H1 (cell line): ENCODE measurements around the gene TTC33. TPM values are rescaled to one million over a fixed set of nuclear protein-coding genes. Genes with fewer than 3 reads are reported as not detected.

Experiments
- CTCF ChIA-PET: fragments of 300-600 bp; sonication (Branson Sonifier 250); formaldehyde crosslinking; loops from one replicate; lab custom pipeline; 2021; ENCODE audit not compliant: partially characterized antibody; lab: Charles Lee
- POLR2A ChIA-PET: fragments of 300-600 bp; sonication (Branson Sonifier 250); formaldehyde crosslinking; loops from one replicate; lab custom pipeline; 2021; ENCODE audit warnings: inconsistent platforms; ENCODE audit not compliant: partially characterized antibody; lab: Charles Lee
- DNase-seq, 2 experiments: peaks; one replicate each; pipeline versions ENCODE4 v3.0.0 to v3.0.0-alpha.2; 2010 to 2022; ENCODE audit warnings: low spot score in 2 of 2, low read depth in 1 of 2, mixed read lengths in 1 of 2
- FAIRE-seq: peaks from 2 replicates; lab custom pipeline; 2011; peaks lifted over from hg19 to GRCh38; lab: Jason Lieb, UNC
- H2AFZ ChIP-seq: 2 replicates; pipeline ENCODE4 v1.8.1; 2012; ENCODE audit warnings: low read length, inconsistent platforms
- H2AK5ac ChIP-seq: 2 replicates; pipeline ENCODE4 v1.6.1; 2013; ENCODE audit warnings: low read depth, low read length
- H2BK120ac ChIP-seq: replicated peaks from 2 replicates; pipeline ENCODE3; 2013; ENCODE audit warnings: low read depth, low read length, inconsistent platforms
- H2BK12ac ChIP-seq: 2 replicates; pipeline ENCODE4 v1.6.1; 2013; ENCODE audit warnings: low read depth, low read length
- H2BK15ac ChIP-seq: 2 replicates; pipeline ENCODE4 v1.6.1; 2013; ENCODE audit warnings: low read length
- H2BK20ac ChIP-seq: 2 replicates; pipeline ENCODE4 v1.6.1; 2013; ENCODE audit warnings: low read length
- H2BK5ac ChIP-seq: 2 replicates; pipeline ENCODE4 v1.6.1; 2013; ENCODE audit warnings: low read depth, low read length
- H3K14ac ChIP-seq: 2 replicates; pipeline ENCODE4 v1.6.1; 2013; ENCODE audit warnings: inconsistent platforms; ENCODE audit not compliant: insufficient read length
- H3K18ac ChIP-seq: 2 replicates; pipeline ENCODE4 v1.6.1; 2013; ENCODE audit warnings: low read length; ENCODE audit errors: extremely low read depth
- H3K23ac ChIP-seq: 2 replicates; pipeline ENCODE4 v1.6.1; 2013; ENCODE audit warnings: inconsistent platforms; ENCODE audit not compliant: insufficient read length
- H3K23me2 ChIP-seq: 2 replicates; pipeline ENCODE4 v1.6.1; 2013; ENCODE audit warnings: low read depth, low read length
- H3K27ac ChIP-seq: 2 replicates; pipeline ENCODE4 v1.6.1; 2011; ENCODE audit warnings: low read depth, low read length, inconsistent platforms
- H3K27me3 ChIP-seq, 4 experiments: replicated peaks in 1 of 4; 1 replicate in 1 of 4; 2 replicates in 3 of 4; pipeline versions ENCODE4 v1.6.1 to v1.8.1; 2011 to 2013; ENCODE audit warnings: low read length in 3 of 4, mild to moderate bottlenecking in 3 of 4, inconsistent platforms in 2 of 4, mixed read lengths in 2 of 4, moderate library complexity in 1 of 4; ENCODE audit not compliant: control insufficient read depth in 3 of 4, insufficient read depth in 3 of 4; ENCODE audit errors: extremely low read depth in 1 of 4
- H3K36me3 ChIP-seq, 4 experiments: 2 replicates each; pipeline versions ENCODE4 v1.6.1 to v1.8.1; 2011 to 2013; ENCODE audit warnings: mild to moderate bottlenecking in 4 of 4, low read length in 3 of 4, moderate library complexity in 2 of 4, control low read depth in 1 of 4, inconsistent platforms in 1 of 4; ENCODE audit not compliant: insufficient read depth in 4 of 4, control insufficient read depth in 2 of 4
- H3K4ac ChIP-seq: replicated peaks from 2 replicates; pipeline ENCODE3; 2013; ENCODE audit warnings: low read length, low read depth, mixed read lengths, inconsistent platforms; ENCODE audit not compliant: insufficient read length
- H3K4me1 ChIP-seq, 4 experiments: replicated peaks in 1 of 4; 1 replicate in 1 of 4; 2 replicates in 3 of 4; pipeline versions ENCODE4 v1.6.1 to v1.8.1; 2011 to 2013; ENCODE audit warnings: low read length in 3 of 4, inconsistent platforms in 2 of 4, mixed read lengths in 1 of 4; ENCODE audit not compliant: insufficient read depth in 4 of 4, control insufficient read depth in 3 of 4
- H3K4me2 ChIP-seq, 2 experiments: 2 replicates each; pipeline versions ENCODE4 v1.6.1 to v1.8.1; 2011 to 2013; ENCODE audit warnings: low read depth in 2 of 2, low read length in 2 of 2, control low read depth in 1 of 2, inconsistent platforms in 1 of 2, mild to moderate bottlenecking in 1 of 2; ENCODE audit not compliant: insufficient read depth in 1 of 2
- H3K4me3 ChIP-seq, 4 experiments: fragments of 200-600, 300-600 bp in 1 of 4; sonication (generic), shearing (Covaris generic), sonication (Bioruptor Twin) in 1 of 4; 2 replicates each; pipeline versions ENCODE4 v1.5.1 to v1.8.1; 2011 to 2016; ENCODE audit warnings: low read length in 4 of 4, low read depth in 3 of 4, control low read depth in 2 of 4, inconsistent platforms in 2 of 4, mild to moderate bottlenecking in 2 of 4, mixed read lengths in 1 of 4, moderate library complexity in 1 of 4; ENCODE audit not compliant: insufficient read depth in 2 of 4; ENCODE audit errors: extremely low read depth in 1 of 4
- H3K56ac ChIP-seq: replicated peaks from 2 replicates; pipeline ENCODE3; 2013; ENCODE audit warnings: low read depth, mild to moderate bottlenecking, mixed read lengths, low read length, inconsistent platforms; ENCODE audit not compliant: insufficient read length
- H3K79me1 ChIP-seq: 2 replicates; pipeline ENCODE4 v1.6.1; 2013; ENCODE audit warnings: low read depth, low read length, control low read depth
- H3K79me2 ChIP-seq, 2 experiments: 2 replicates each; pipeline versions ENCODE4 v1.6.1 to v1.8.1; 2012 to 2013; ENCODE audit warnings: low read length in 2 of 2, mild to moderate bottlenecking in 2 of 2, inconsistent platforms in 1 of 2; ENCODE audit not compliant: insufficient read depth in 2 of 2, control insufficient read depth in 1 of 2
- H3K9ac ChIP-seq, 4 experiments: replicated peaks in 1 of 4; 1 replicate in 1 of 4; 2 replicates in 3 of 4; pipeline versions ENCODE4 v1.6.1 to v1.8.1; 2011 to 2013; ENCODE audit warnings: low read depth in 3 of 4, low read length in 3 of 4, control low read depth in 2 of 4, mild to moderate bottlenecking in 2 of 4, moderate library complexity in 2 of 4, inconsistent platforms in 1 of 4; ENCODE audit errors: extremely low read depth in 1 of 4
- H3K9me3 ChIP-seq, 2 experiments: 2 replicates each; pipeline versions ENCODE4 v1.6.1 to v1.8.1; 2012 to 2013; ENCODE audit warnings: mild to moderate bottlenecking in 2 of 2, moderate library complexity in 2 of 2, control low read depth in 1 of 2, inconsistent platforms in 1 of 2, low read depth in 1 of 2, low read length in 1 of 2, mixed read lengths in 1 of 2; ENCODE audit not compliant: insufficient read depth in 2 of 2
- H4K20me1 ChIP-seq, 2 experiments: replicated peaks in 1 of 2; 2 replicates each; pipeline versions ENCODE3 to v1.8.1; 2011 to 2013; ENCODE audit warnings: inconsistent platforms in 2 of 2, low read length in 2 of 2, mild to moderate bottlenecking in 1 of 2; ENCODE audit not compliant: insufficient read depth in 2 of 2, control insufficient read depth in 1 of 2
- H4K5ac ChIP-seq: 2 replicates; pipeline ENCODE4 v1.6.1; 2013; ENCODE audit warnings: low read length, low read depth, mixed read lengths, inconsistent platforms; ENCODE audit not compliant: insufficient read length
- H4K8ac ChIP-seq: 2 replicates; pipeline ENCODE4 v1.8.0; 2013; ENCODE audit warnings: mild to moderate bottlenecking, moderate library complexity, low read length, inconsistent platforms; ENCODE audit not compliant: insufficient read depth; ENCODE audit errors: extremely low read depth
- H4K91ac ChIP-seq: replicated peaks from 2 replicates; pipeline ENCODE3; 2013; ENCODE audit warnings: low read length, mixed read lengths, inconsistent platforms; ENCODE audit not compliant: insufficient read length
- BACH1 ChIP-seq: IDR thresholded peaks from 2 replicates; pipeline ENCODE4 v1.6.1; 2012; ENCODE audit warnings: low read length, improper control_type of control experiment
- RAD21 ChIP-seq, 2 experiments: IDR thresholded peaks in 1 of 2; conservative IDR thresholded peaks in 1 of 2; 2 replicates each; pipeline ENCODE4 v1.6.1; 2011; ENCODE audit warnings: low read depth in 2 of 2, low read length in 2 of 2, improper control_type of control experiment in 1 of 2, inconsistent platforms in 1 of 2, mild to moderate bottlenecking in 1 of 2, moderate library complexity in 1 of 2
- RXRA ChIP-seq: IDR thresholded peaks from 2 replicates; pipeline ENCODE4 v1.6.1; 2011; ENCODE audit warnings: low read depth, mild to moderate bottlenecking, low read length, moderate library complexity; ENCODE audit not compliant: insufficient read depth
- SAP30 ChIP-seq: fragments of 300-600 bp; sonication (generic); IDR thresholded peaks from 2 replicates; pipeline ENCODE4 v1.7.1; 2012; ENCODE audit warnings: low read length, moderate library complexity, mild to moderate bottlenecking, inconsistent platforms; ENCODE audit not compliant: insufficient read depth, insufficient replicate concordance
- SP4 ChIP-seq: IDR thresholded peaks from 2 replicates; pipeline ENCODE4 v1.6.1; 2012; ENCODE audit warnings: low read length, inconsistent platforms
- TEAD4 ChIP-seq: IDR thresholded peaks from 2 replicates; pipeline ENCODE4 v1.6.1; 2012; ENCODE audit warnings: low read depth, low read length, inconsistent platforms, mixed read lengths
- WGBS, 2 experiments: shearing (Covaris generic) in 1 of 2; methylation state at CpG; one replicate each; pipeline versions ENCODE4 v1.1.6 to v1.1.7; 2013 to 2015; ENCODE audit warnings: low lambda C conversion rate in 2 of 2, mixed read lengths in 2 of 2, inconsistent platforms in 1 of 2, low coverage in 1 of 2, missing lambda C conversion rate in 1 of 2; ENCODE audit not compliant: insufficient replicate concordance in 2 of 2, insufficient coverage in 1 of 2, insufficient read length in 1 of 2; ENCODE audit errors: extremely low coverage in 1 of 2, missing lambda C conversion rate in 1 of 2; 5-methylcytosine and 5-hydroxymethylcytosine counted together
- polyA plus RNA-seq, 7 experiments: library from polyadenylated mRNA; depleted of rRNA in 3 of 7; stranded (reverse) in 5 of 7; unstranded in 2 of 7; fragments of >200 nt in 5 of 7; fragments of 200-250 nt in 2 of 7; gene quantifications; 1 replicate in 5 of 7; 2 replicates in 1 of 7; 4 replicates in 1 of 7; pipeline versions ENCODE4 v1.2.1 to v1.2.3, GENCODE V29; 2011 to 2013; ENCODE audit warnings: missing spikeins in 2 of 7, mixed read lengths in 2 of 7
- total RNA-seq: library from RNA; stranded (reverse); fragmentation: NEBNext Ultra II Directional; extraction: Animal tissue kit (Norgen Biotek cat#: 25700); gene quantifications from 2 replicates; pipeline ENCODE4 v1.2.1, GENCODE V29; 2021

TTC33 gene
- total and polyA plus RNA-seq, 2 of the 8 experiments (the other 6 are each of a cell fraction or from before 2014, with no cell fraction given) = 1.2 to 12.6 TPM

- Histone ChIP-seq H2BK12ac (no peak overlapping the region), H3K27me3 (no peaks in the 10 kb centered on the region), H4K8ac (no peak overlapping the region), H4K5ac (no peak overlapping the region), H4K91ac (no peak overlapping the region), H2BK120ac (no peak overlapping the region), H2BK15ac (no peak overlapping the region), H3K23me2 (no peaks in the 10 kb centered on the region), H3K79me2 (no peaks in the 10 kb centered on the region), H3K9ac (no peak overlapping the region), H3K14ac (no peak overlapping the region), H3K4ac (no peak overlapping the region), H3K36me3 (no peaks in the 10 kb centered on the region), H2AFZ (no peak overlapping the region), H3K23ac (no peak overlapping the region), H3K27ac (no peak overlapping the region), H4K20me1 (no peaks in the 10 kb centered on the region), H2AK5ac (no peak overlapping the region), H3K4me2 (no peak overlapping the region)
- POLR2A ChIA-PET = no interaction called here
- no peak for DNase-seq
- WGBS, 2 experiments = 89% methylated on average over 3 of the region's 3 CpGs; no CpG with 5 or more reads in 1 of the 2 experiments
- FAIRE-seq = no peak
- TF ChIP-seq TEAD4 (no peak), BACH1 (no peak), SAP30 (no peak), SP4 (no peak), RXRA (no peak), RAD21 (IDR thresholded peaks at IDR 0.05 in 1 of 2, conservative IDR thresholded peaks at IDR 0.05 in 1 of 2; ENCODE audit: low read depth in 2 of 2, low read length in 2 of 2) (no peak)
- TF ChIP-seq, all 59 proteins: peak for 0
- H3K4me3 ChIP-seq = no peak overlapping the region
- H3K56ac ChIP-seq = no peak overlapping the region
- CTCF ChIA-PET = no interaction called here
- no peaks in the 10 kb centered on the region for H3K4me1 ChIP-seq
- no peak overlapping the region for H2BK20ac ChIP-seq
- H2BK5ac ChIP-seq = no peak overlapping the region
- H3K9me3 ChIP-seq = no peaks in the 10 kb centered on the region
- no peaks in the 10 kb centered on the region for H3K79me1 ChIP-seq
- H3K18ac ChIP-seq = no peak overlapping the region
These were observed 109.5 kb downstream of the TTC33 start for GRCh38 chr5:40646266-40646665.
